CD4-positive, alpha-beta T cell treated with Interleukin-6 at 100 ng/mL for 8 hours (primary cell): ENCODE results near the gene SYT9.
"Not testable (repeated sequence)": the region's sequence is repeated elsewhere in the genome, so short reads cannot be mapped to it uniquely, and the experiment has no call there.

Experiments used
- DNase-seq: peaks from one replicate; pipeline ENCODE4 v3.0.0-alpha.2; 2020; ENCODE audit warnings: mixed read lengths, low spot score

SYT9 gene

DNA sequence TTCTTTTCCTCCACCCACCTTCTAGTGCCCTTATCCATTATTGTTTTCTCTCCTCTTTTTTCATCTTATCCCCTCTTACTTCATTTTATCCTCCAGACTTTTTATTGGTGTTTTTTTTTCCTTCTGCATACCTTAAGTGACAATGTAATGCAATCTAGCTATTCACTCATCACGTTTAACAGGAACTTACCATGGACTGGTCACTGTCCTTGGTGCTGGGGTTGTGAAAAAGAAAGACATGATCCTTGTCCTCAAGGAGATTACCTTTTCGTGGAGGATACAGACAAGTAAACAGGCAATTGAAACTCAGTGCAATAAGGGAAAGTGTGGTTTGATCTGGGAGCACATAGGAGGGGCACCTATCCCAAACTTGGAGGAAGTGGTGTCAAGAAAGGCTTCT is 20.7 kb downstream of the SYT9 start:
- no peak for DNase-seq

DNA sequence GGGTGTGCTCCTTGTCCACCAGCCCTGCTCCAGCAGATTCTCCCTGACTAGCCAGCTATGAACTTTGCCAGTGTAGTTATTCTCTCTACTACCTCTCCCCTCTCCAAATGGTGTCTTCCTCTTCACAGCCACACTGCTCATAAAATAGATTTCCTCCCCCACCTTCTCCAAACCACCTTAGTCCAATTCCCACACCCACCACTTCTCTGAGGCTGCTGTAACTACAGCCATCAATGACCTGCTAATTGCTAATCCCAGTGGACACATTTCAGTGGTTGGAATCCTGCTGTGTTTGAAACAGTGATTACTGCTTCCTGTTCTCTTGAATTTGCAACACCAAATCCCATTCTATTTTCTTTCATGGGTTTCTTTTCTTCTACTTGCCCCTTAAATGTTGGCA is 23.4 kb downstream of the SYT9 start:
- no peak for DNase-seq

- DNase-seq = no peak
Observed at GRCh38 chr11:7278314-7278917, 26.7 kb downstream of the SYT9 start.

- DNase-seq = no peak
Observed at GRCh38 chr11:7279676-7280075, 28.0 kb downstream of the SYT9 start.

DNA sequence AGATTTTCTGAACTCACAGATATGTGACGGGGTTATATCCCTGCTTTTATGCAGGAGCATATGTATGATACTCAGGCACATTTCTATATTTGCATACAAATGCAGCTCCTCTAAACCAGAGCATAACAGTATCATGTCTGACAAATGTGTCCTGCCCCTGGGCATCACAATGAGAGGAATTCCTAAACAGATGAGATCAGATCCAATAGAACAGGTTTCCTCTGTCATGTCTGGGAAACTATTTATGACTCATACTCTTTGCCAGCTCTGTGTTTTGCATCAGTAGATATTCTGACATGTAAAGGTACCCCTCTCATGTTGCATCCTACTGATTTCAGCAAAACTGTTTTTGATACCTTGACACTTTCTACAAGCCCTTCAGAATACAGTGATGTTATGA is 29.4 kb downstream of the SYT9 start:
- DNase-seq = no peak

- DNase-seq = no peak
Observed at GRCh38 chr11:7281809-7282208, 30.1 kb downstream of the SYT9 start.

GRCh38 chr11:7286178-7286577 is 34.5 kb downstream of the SYT9 start:
- DNase-seq = no peak

- no peak for DNase-seq
Observed at GRCh38 chr11:7291100-7291829, 39.6 kb downstream of the SYT9 start.

GRCh38 chr11:7292922-7293321 is 41.2 kb downstream of the SYT9 start:
- no peak for DNase-seq

- DNase-seq = no peak
Observed at GRCh38 chr11:7299393-7299792, 47.7 kb downstream of the SYT9 start.

DNA sequence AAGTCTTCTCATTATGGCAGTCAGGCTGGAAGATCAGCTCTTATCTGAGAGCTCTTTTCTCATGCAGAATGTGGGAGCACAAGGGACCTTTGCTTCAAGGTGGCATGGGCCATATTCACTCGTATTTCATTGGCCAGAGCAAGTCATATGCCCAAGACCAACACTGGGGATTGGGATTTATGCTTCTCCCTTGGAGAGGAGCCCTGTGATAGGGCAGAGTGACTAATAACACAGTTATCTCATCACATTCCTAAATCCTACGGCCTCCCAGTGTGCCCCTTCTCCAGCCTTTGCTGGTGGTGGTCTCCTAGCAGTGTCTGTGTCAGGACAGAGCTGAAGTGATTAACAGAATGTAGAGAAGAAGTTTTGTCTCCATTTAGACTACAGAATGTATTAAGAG is 48.6 kb downstream of the SYT9 start:
- no peak for DNase-seq

GRCh38 chr11:7303146-7303545 is 51.4 kb downstream of the SYT9 start:
- no peak for DNase-seq

DNA sequence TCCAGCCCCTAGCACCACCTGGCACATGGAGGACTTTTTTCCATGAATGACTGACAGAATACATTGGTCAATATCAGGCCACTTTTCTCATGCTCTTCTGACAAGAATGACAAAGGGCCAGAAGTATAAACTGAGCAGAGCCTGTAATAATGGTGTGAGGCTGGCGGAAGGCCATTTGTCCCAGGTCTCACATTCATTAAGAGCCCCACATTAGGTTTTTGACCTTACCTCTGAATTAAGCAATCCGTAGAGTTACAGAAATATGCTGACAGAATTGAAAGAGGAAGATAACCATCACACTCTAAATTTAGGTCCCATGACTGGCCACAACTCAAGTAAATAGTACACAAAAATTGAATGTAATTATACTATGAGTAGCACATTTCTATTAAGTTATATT is 55.2 kb downstream of the SYT9 start:
- no peak for DNase-seq

DNA sequence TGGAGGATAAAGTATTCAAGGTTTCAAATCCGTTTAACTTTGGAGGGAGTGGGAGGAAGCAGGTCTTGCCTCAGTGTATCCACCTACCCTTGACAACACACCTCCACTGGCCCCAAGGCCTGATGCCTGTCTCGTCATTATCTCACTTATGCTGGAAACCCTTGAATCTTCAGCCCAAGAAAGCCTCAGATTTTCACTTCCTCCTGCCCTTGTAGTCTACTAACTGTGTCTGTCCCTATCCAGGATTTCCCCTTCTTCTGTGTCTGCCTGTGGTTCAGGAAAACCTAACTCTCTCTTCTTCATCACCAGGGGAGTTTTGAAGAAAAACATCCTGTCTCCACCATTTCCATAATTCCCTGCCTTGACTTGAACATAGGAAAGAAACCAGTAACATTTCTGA is 56.1 kb downstream of the SYT9 start:
- no peak for DNase-seq

GRCh38 chr11:7311903-7312302 is 60.2 kb downstream of the SYT9 start:
- no peak for DNase-seq

GRCh38 chr11:7314811-7315604 is 63.3 kb downstream of the SYT9 start:
- DNase-seq = no peak

- no peak for DNase-seq
Observed at GRCh38 chr11:7319501-7319900, 67.8 kb downstream of the SYT9 start.

- no peak for DNase-seq
Observed at GRCh38 chr11:7320306-7320705, 68.6 kb downstream of the SYT9 start.

GRCh38 chr11:7321473-7322450 is 70.1 kb downstream of the SYT9 start:
- DNase-seq = no peak

DNA sequence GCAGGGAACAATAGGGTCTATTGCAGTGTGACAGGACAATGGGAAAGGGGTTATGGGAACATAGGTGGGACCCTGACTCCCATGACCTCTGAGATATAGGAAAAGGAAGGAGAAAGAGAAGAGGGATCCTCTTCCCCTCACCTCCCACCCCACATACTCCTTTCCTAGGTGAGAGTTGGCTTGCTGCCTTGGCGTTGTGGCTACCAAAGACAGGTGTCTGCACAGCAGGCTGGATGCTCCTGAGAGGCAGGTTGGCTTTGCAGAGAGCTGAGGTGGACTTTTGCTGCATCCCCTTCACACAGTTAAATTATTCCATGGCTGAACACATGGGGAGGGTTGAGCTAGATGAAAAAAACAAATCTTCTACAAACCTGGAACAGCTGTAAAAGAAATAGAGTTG is 80.7 kb downstream of the SYT9 start:
- no peak for DNase-seq

DNA sequence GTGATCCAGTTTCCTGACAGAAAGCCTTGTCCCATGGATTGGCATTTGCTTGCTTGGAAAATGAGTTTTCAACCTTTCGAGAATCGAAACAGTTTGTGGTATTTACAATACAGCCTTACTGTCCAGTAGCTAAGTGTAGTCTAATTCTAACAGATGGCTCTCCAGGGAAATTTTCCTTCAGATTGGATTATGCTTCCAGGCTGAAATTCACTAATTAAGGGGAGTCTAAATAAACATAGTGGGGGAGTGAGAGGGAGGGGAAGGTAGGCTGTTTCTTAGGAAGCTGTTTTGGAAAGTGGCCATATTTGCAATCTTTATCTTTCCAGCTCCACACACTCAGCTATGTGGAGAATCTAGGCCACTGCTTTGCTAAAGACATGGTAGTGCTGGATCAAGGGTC is 81.3 kb downstream of the SYT9 start:
- no peak for DNase-seq

DNA sequence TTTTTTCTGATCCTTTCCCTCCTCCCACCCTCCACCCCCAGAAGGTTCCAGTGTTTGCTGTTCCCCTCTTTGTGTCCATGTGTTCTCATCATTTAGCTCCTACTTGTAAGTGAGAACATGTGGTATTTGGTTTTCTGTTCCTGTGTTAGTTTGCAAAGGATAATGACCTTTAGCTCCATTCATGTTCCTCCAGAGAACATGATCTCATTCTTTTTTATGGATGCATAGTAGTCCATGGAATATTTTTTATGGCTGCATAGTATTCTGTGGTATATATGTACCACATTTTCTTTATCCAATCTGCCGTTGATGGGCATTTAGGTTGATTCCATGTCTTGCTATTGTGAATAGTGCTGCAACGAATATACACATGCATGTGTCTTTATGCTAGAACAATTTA is 83.7 kb downstream of the SYT9 start:
- not testable (repeated sequence) for DNase-seq
